ENCODE results near the gene ATP2C2.
"Not testable (repeated sequence)": the region's sequence is repeated elsewhere in the genome, so short reads cannot be mapped to it uniquely, and the experiment has no call there.

Gene ATP2C2

GRCh38 chr16:84369105-84369504 is 767 bp downstream of the ATP2C2 start:
- DNase-seq, result no peak

GRCh38 chr16:84369938-84370627 is 1.7 kb downstream of the ATP2C2 start:
- DNase-seq, result no peak

- no peak for DNase-seq
These were observed 2.6 kb downstream of the ATP2C2 start for GRCh38 chr16:84370723-84371552.

GRCh38 chr16:84371553-84371865 is 3.2 kb downstream of the ATP2C2 start:
- DNase-seq, result no peak

GRCh38 chr16:84373907-84374489 is 5.7 kb downstream of the ATP2C2 start:
- DNase-seq, result no peak

GRCh38 chr16:84378099-84378498 is 9.8 kb downstream of the ATP2C2 start:
- DNase-seq, result no peak

- DNase-seq, result no peak
These were observed 10.2 kb downstream of the ATP2C2 start for GRCh38 chr16:84378567-84378966.

GRCh38 chr16:84379008-84379708 is 10.8 kb downstream of the ATP2C2 start:
- no peak for DNase-seq

- no peak for DNase-seq
These were observed 11.5 kb downstream of the ATP2C2 start for GRCh38 chr16:84379709-84380362.

GRCh38 chr16:84380405-84380804 is 12.1 kb downstream of the ATP2C2 start:
- no peak for DNase-seq

- no peak for DNase-seq
These were observed 14.1 kb downstream of the ATP2C2 start for GRCh38 chr16:84382396-84382795.

GRCh38 chr16:84383106-84383505 is 14.8 kb downstream of the ATP2C2 start:
- DNase-seq, result no peak

GRCh38 chr16:84386047-84386446 is 17.7 kb downstream of the ATP2C2 start:
- DNase-seq, result no peak

- no peak for DNase-seq
These were observed 18.7 kb downstream of the ATP2C2 start for GRCh38 chr16:84387021-84387420.

- DNase-seq, result no peak
These were observed 21.9 kb downstream of the ATP2C2 start for GRCh38 chr16:84390131-84390785.

- no peak for DNase-seq
These were observed 23.1 kb downstream of the ATP2C2 start for GRCh38 chr16:84391151-84392030.

GRCh38 chr16:84392031-84392360 is 23.7 kb downstream of the ATP2C2 start:
- DNase-seq, result no peak

GRCh38 chr16:84396082-84396481 is 27.7 kb downstream of the ATP2C2 start:
- not testable (repeated sequence) for DNase-seq

GRCh38 chr16:84396537-84397008 is 28.2 kb downstream of the ATP2C2 start:
- no peak for DNase-seq

- DNase-seq, result no peak
These were observed 28.8 kb downstream of the ATP2C2 start for GRCh38 chr16:84397090-84397489.

GRCh38 chr16:84398701-84399100 is 30.4 kb downstream of the ATP2C2 start:
- DNase-seq, result no peak
